ENCODE results near the gene FAM180A. TPM values are rescaled to one million over a fixed set of nuclear protein-coding genes. Genes with fewer than 3 reads are reported as not detected.
"Not testable (repeated sequence)": the region's sequence is repeated elsewhere in the genome, so short reads cannot be mapped to it uniquely, and the experiment has no call there.

The FAM180A gene
- total RNA-seq, 2 donors from 2014 or later: 0.45 to 1.1 TPM

DNA sequence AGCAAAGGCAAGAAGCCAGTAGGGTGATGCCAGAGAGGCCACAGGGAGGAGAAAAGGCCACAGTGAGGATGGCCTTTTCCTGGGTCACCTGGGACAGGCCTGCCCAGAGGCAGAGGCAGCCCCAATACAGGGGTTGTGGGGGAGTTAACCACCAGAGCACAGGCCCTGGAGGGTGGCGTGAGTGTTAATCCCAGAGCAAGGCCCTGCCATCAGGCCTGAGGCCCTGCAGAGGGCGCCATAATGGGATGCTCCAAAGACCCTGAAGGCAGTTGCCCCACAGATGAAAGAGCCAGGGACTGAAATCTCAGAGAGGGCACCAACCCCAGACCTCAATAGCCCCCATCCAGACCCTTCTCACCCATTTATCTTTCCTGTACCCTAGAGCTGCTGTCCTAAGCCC is 44.5 kb downstream of the FAM180A start:
- no peak for DNase-seq
- Histone ChIP-seq H3K4me3 (no peak overlapping the region), H3K27ac (no peak overlapping the region), H3K36me3 (no peaks in the 10 kb centered on the region), H3K9ac (ENCODE audit: low read depth in 2 of 2, low read length in 2 of 2) (no peak overlapping the region), H3K4me1 (no peaks in the 10 kb centered on the region), H3K9me3 (no peaks in the 10 kb centered on the region), H3K27me3 (no peaks in the 10 kb centered on the region)
- no peak for TF ChIP-seq CTCF (IDR thresholded peaks at IDR 0.05)
- intact Hi-C loops (cut with DNase I): no loop called here

DNA sequence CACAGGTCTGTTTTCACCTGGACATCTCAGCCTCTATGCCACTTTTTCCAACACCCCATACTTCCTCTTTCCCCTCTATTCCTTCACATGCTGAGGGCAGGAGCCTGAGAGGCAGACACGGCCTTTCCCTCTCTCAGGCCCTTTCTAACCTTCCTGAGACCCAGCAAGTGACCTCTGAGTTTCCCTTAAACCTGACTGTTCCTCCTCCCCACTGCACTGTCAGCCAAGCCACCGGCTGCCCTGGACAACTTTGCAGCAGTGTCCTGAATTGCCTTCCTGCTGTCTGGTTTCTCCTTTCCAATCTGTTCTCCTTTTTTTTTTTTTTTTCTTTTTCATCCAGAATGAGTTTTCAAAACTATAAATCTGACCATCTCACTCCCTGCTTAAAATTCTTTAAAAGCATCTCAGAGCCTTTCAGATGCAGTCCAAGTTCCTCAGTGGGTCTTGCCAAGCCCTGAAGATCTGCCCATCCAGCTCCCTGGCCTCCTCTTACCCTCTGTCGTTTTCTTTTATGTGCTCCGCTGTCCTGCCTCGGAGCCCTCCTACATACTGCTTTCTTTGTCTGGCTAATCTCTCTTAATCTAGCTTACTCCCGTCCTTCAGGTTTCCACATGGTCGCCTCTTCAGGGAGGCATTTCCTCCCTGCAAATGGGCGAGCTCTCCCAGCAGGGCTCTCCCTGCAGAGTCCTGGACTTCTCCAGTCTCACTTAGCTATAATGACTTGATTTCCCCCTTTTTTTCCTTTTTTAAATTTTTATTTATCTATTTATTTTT is 51.1 kb downstream of the FAM180A start:
- Histone ChIP-seq H3K9ac (ENCODE audit: low read depth in 2 of 2, low read length in 2 of 2) (no peak overlapping the region), H3K27me3 (no peaks in the 10 kb centered on the region), H3K4me1 (no peaks in the 10 kb centered on the region), H3K36me3 (no peaks in the 10 kb centered on the region), H3K9me3 (no peaks in the 10 kb centered on the region), H3K4me3 (no peak overlapping the region), H3K27ac (no peak overlapping the region)
- intact Hi-C loops (cut with DNase I): no loop called here
- DNase-seq: no peak
- TF ChIP-seq CTCF (IDR thresholded peaks at IDR 0.05): no peak

- DNase-seq: no peak
- Histone ChIP-seq H3K4me1 (no peaks in the 10 kb centered on the region), H3K27me3 (no peaks in the 10 kb centered on the region), H3K27ac (no peak overlapping the region), H3K36me3 (no peaks in the 10 kb centered on the region), H3K9me3 (no peaks in the 10 kb centered on the region), H3K4me3 (no peak overlapping the region), H3K9ac (ENCODE audit: low read depth in 2 of 2, low read length in 2 of 2) (no peak overlapping the region)
- no peak for TF ChIP-seq CTCF (IDR thresholded peaks at IDR 0.05)
- intact Hi-C loops (cut with DNase I): no loop called here
Observed at GRCh38 chr7:135693558-135693957, 55.1 kb downstream of the FAM180A start.

DNA sequence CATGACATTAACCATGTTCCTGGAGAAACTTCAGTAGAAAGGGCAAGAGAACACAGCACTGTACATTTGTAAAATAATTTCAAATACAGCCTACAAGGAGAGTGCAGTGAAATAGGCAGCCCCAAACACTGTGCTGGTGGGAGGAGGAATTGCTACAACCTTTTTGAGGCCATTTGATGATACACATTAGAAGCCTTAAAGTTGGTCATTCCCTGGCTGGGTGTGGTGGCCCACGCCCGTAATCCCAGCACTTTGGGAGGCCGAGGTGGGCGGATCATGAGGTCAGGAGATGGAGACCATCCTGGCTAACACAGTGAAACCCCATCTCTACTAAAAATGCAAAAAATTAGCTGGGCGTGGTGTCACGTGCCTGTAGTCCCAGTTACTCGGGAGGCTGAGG is 56.0 kb downstream of the FAM180A start:
- H3K9ac ChIP-seq (ENCODE audit: low read depth in 2 of 2, low read length in 2 of 2); H3K4me1 ChIP-seq; H3K27ac ChIP-seq; intact Hi-C loops (cut with DNase I); H3K9me3 ChIP-seq; H3K36me3 ChIP-seq; DNase-seq; H3K4me3 ChIP-seq; H3K27me3 ChIP-seq: not testable (repeated sequence)

- no peaks in the 10 kb centered on the region for H3K4me1 ChIP-seq
- no peak overlapping the region for H3K27ac ChIP-seq
- no peak for TF ChIP-seq CTCF (IDR thresholded peaks at IDR 0.05)
- no peaks in the 10 kb centered on the region for H3K9me3 ChIP-seq
- H3K9ac ChIP-seq (ENCODE audit: low read depth in 2 of 2, low read length in 2 of 2): no peak overlapping the region
- intact Hi-C loops (cut with DNase I): no loop called here
- no peak overlapping the region for H3K4me3 ChIP-seq
- no peak for DNase-seq
- no peaks in the 10 kb centered on the region for H3K36me3 ChIP-seq
- no peaks in the 10 kb centered on the region for H3K27me3 ChIP-seq
Observed at GRCh38 chr7:135692055-135692454, 56.6 kb downstream of the FAM180A start.

DNA sequence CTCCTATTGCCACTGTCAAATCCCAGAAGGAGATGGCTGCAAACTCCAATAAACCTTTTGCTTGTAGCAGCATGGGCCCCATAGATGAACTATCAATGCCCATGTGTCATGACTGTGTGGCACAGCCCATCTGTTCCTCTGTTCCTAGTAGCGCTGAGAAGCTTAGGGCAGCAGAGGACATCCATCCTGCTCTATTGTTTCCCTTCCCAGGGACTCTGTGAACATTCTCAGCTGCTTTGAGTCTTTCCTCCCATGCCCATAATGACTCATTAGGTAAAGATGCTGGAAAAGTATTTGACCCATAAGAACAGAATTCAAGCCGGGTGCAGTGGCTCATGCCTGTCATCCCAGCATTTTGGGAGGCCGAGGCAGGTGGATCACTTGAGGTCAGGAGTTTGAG is 58.0 kb downstream of the FAM180A start:
- no peak for DNase-seq
- no peaks in the 10 kb centered on the region for H3K4me1 ChIP-seq
- H3K9ac ChIP-seq (ENCODE audit: low read depth in 2 of 2, low read length in 2 of 2): no peak overlapping the region
- no peak for TF ChIP-seq CTCF (IDR thresholded peaks at IDR 0.05)
- intact Hi-C loops (cut with DNase I): no loop called here
- H3K4me3 ChIP-seq: no peak overlapping the region
- H3K9me3 ChIP-seq: no peaks in the 10 kb centered on the region
- no peak overlapping the region for H3K27ac ChIP-seq
- no peaks in the 10 kb centered on the region for H3K27me3 ChIP-seq
- H3K36me3 ChIP-seq: no peaks in the 10 kb centered on the region
